DMS53 treated with DMSO at 0.1 percent for 48 hours (cell line): ENCODE results near the gene KDM2B.

Experiments
- DNase-seq: peaks from one replicate; lab custom pipeline; 2025; ENCODE audit not compliant: unreplicated experiment; lab: John Stamatoyannopoulos, UW

The KDM2B gene

GRCh38 chr12:121580959-121581685 lies at the start of gene KDM2B:
KDM2B (minus strand) TSS chr12:121581023; CDS start chr12:121580911, 112 bp downstream.
- peak; percentile 12 for DNase-seq

- no peak for DNase-seq
These were observed 47.7 kb upstream of the KDM2B start for GRCh38 chr12:121628536-121628935.

GRCh38 chr12:121628037-121628436 lies 47.2 kb upstream of the KDM2B start:
- DNase-seq = no peak

- DNase-seq = peak; percentile 49
These were observed 46.2 kb upstream of the KDM2B start for GRCh38 chr12:121626853-121627640.

- DNase-seq = peak; percentile 90
These were observed 45.4 kb upstream of the KDM2B start, which contains the start of gene ORAI1 for GRCh38 chr12:121626087-121626852. ORAI1 (plus strand) TSS chr12:121626530.

- no peak for DNase-seq
These were observed 39.6 kb upstream of the KDM2B start for GRCh38 chr12:121620333-121620891.

- DNase-seq = no peak
These were observed 37.9 kb upstream of the KDM2B start for GRCh38 chr12:121618659-121619233.

- no peak for DNase-seq
These were observed 34.1 kb upstream of the KDM2B start for GRCh38 chr12:121614872-121615467.

- DNase-seq = no peak
These were observed 32.6 kb upstream of the KDM2B start for GRCh38 chr12:121613462-121613861.

- no peak for DNase-seq
These were observed 30.5 kb upstream of the KDM2B start for GRCh38 chr12:121611306-121611705.

- no peak for DNase-seq
These were observed 29.7 kb upstream of the KDM2B start for GRCh38 chr12:121610239-121611149.

GRCh38 chr12:121608301-121608700 lies 27.5 kb upstream of the KDM2B start:
- DNase-seq = no peak

- no peak for DNase-seq
These were observed 22.8 kb upstream of the KDM2B start for GRCh38 chr12:121603581-121603980.

- no peak for DNase-seq
These were observed 21.9 kb upstream of the KDM2B start for GRCh38 chr12:121602766-121603165.

GRCh38 chr12:121600702-121601336 lies 20.0 kb upstream of the KDM2B start:
- no peak for DNase-seq

- no peak for DNase-seq
These were observed 15.7 kb upstream of the KDM2B start for GRCh38 chr12:121596526-121596925.

GRCh38 chr12:121595520-121595919 lies 14.7 kb upstream of the KDM2B start:
- no peak for DNase-seq

GRCh38 chr12:121592320-121592719 lies 11.5 kb upstream of the KDM2B start:
- DNase-seq = no peak
